PC-9 (cell line): Measurements from ENCODE around the gene IQCH. TPM values are rescaled to one million over a fixed set of nuclear protein-coding genes. Genes with fewer than 3 reads are reported as not detected.

ENCODE experiments used
- BruUV-seq: library from RNA; stranded (reverse); fragments of 400-500 nt; replicated peaks from 2 replicates; lab custom pipeline; 2021; lab: Mats Ljungman, UMichigan
- CTCF ChIA-PET: fragments of 300-600 bp; sonication (Branson Sonifier 250); formaldehyde crosslinking; loops from one replicate; lab custom pipeline; 2022; ENCODE audit warnings: antibody characterized with exemption; lab: Charles Lee
- POLR2A ChIA-PET: fragments of 300-600 bp; sonication (Branson Sonifier 250); formaldehyde crosslinking; loops from one replicate; lab custom pipeline; 2022; ENCODE audit warnings: antibody characterized with exemption; ENCODE audit not compliant: unreplicated experiment; lab: Charles Lee
- DNase-seq, 2 experiments: peaks; one replicate each; pipeline versions ENCODE4 v3.0.0 to v3.0.0-alpha.2; 2015 to 2022; ENCODE audit warnings: mixed read lengths in 1 of 2
- H2AFZ ChIP-seq: fragments of 200-600 bp; sonication (generic); 2 replicates; pipeline ENCODE4 v1.8.1; 2017; ENCODE audit warnings: antibody characterized with exemption
- H3F3A ChIP-seq: fragments of 200-600 bp; sonication (generic); 2 replicates; pipeline ENCODE4 v1.8.1; 2017; ENCODE audit warnings: antibody characterized with exemption, mild to moderate bottlenecking, low read depth; ENCODE audit not compliant: insufficient read depth
- H3K27ac ChIP-seq: fragments of 200-600 bp; sonication (generic); 2 replicates; pipeline ENCODE4 v1.6.1; 2016; ENCODE audit warnings: mixed run types
- H3K27me3 ChIP-seq: fragments of 200-600 bp; sonication (generic); 2 replicates; pipeline ENCODE4 v1.6.1; 2016; ENCODE audit warnings: low read depth, mixed run types; ENCODE audit not compliant: insufficient read depth
- H3K36me3 ChIP-seq: fragments of 200-600 bp; sonication (generic); 2 replicates; pipeline ENCODE4 v1.6.1; 2016; ENCODE audit warnings: low read depth, mixed run types
- H3K4me1 ChIP-seq: fragments of 200-600 bp; sonication (generic); replicated peaks from 2 replicates; pipeline ENCODE4 v1.6.1; 2016; ENCODE audit warnings: mixed run types; ENCODE audit not compliant: insufficient read depth
- H3K4me2 ChIP-seq: fragments of 200-600 bp; sonication (generic); 2 replicates; pipeline ENCODE4 v1.6.1; 2017; ENCODE audit warnings: mixed run types
- H3K4me3 ChIP-seq: fragments of 200-600 bp; sonication (generic); 2 replicates; pipeline ENCODE4 v1.6.1; 2016; ENCODE audit warnings: mixed run types
- H3K79me2 ChIP-seq: fragments of 200-600 bp; sonication (generic); 2 replicates; pipeline ENCODE4 v1.6.1; 2017; ENCODE audit warnings: low read depth, mixed run types
- H3K9me2 ChIP-seq: fragments of 200-600 bp; sonication (generic); 2 replicates; pipeline ENCODE4 v1.8.1; 2017; ENCODE audit warnings: mild to moderate bottlenecking; ENCODE audit not compliant: insufficient read depth
- H3K9me3 ChIP-seq: fragments of 200-600 bp; sonication (generic); 2 replicates; pipeline ENCODE4 v1.8.1; 2016; ENCODE audit warnings: low read depth; ENCODE audit not compliant: insufficient read depth
- H4K20me1 ChIP-seq: fragments of 200-600 bp; sonication (generic); 2 replicates; pipeline ENCODE4 v1.8.1; 2017; ENCODE audit not compliant: insufficient read depth
- EZH2 ChIP-seq: fragments of 200-600 bp; sonication (generic); IDR thresholded peaks from 2 replicates; pipeline ENCODE4 v1.8.0; 2017; ENCODE audit warnings: antibody characterized with exemption, low read depth
- intact Hi-C: fragments of 100-400 bp; cut with micrococcal nuclease; formaldehyde crosslinking; loops from one replicate; pipeline ENCODE4 v1.10.0; 2022; ENCODE audit not compliant: unreplicated experiment
- total RNA-seq: library from RNA; stranded (reverse); gene quantifications from 2 replicates; pipeline ENCODE4 v1.2.3, GENCODE V29; 2021
- TF ChIP-seq, protein P1 (sequence below): fragments of 200-600 bp; sonication (generic); conservative IDR thresholded peaks from 2 replicates; pipeline ENCODE4 v1.6.1; 2017; ENCODE audit warnings: mixed run types, antibody characterized with exemption, mild to moderate bottlenecking, moderate library complexity

Gene IQCH
- total RNA-seq, 1 experiment from 2014 or later, result 7.5 TPM

DNA sequence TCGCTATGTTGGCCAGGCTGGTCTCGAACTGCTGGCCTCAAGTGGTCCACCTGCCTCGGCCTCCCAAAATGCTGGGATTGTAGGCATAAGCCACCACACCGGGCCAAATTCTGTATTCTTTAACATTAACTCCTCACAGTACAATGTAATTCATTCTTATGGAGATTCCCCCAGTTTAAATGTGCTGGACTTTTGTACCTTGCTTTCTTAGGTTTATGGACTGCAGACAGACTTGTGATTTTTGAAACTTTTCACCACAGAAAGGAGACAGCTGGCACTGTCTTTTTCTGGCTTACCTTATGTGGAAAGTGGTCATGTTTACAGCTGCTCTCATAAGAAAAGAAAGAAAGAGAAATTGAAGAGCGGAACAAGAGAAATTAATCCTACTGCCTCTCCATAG is 103.8 kb downstream of the IQCH start:
- intact Hi-C loops, result no loop called here
- CTCF ChIA-PET, result no interaction called here
- Histone ChIP-seq H3K9me2 (no peaks in the 10 kb centered on the region), H3K36me3 (no peaks in the 10 kb centered on the region), H3K27ac (no peak overlapping the region), H3K79me2 (no peaks in the 10 kb centered on the region), H3K9me3 (no peaks in the 10 kb centered on the region), H3F3A (no peaks in the 10 kb centered on the region), H3K4me1 (no peaks in the 10 kb centered on the region), H3K4me2 (no peak overlapping the region), H3K27me3 (no peaks in the 10 kb centered on the region), H2AFZ (no peak overlapping the region), H4K20me1 (no peaks in the 10 kb centered on the region), H3K4me3 (no peak overlapping the region)
- TF ChIP-seq, protein P1, sequence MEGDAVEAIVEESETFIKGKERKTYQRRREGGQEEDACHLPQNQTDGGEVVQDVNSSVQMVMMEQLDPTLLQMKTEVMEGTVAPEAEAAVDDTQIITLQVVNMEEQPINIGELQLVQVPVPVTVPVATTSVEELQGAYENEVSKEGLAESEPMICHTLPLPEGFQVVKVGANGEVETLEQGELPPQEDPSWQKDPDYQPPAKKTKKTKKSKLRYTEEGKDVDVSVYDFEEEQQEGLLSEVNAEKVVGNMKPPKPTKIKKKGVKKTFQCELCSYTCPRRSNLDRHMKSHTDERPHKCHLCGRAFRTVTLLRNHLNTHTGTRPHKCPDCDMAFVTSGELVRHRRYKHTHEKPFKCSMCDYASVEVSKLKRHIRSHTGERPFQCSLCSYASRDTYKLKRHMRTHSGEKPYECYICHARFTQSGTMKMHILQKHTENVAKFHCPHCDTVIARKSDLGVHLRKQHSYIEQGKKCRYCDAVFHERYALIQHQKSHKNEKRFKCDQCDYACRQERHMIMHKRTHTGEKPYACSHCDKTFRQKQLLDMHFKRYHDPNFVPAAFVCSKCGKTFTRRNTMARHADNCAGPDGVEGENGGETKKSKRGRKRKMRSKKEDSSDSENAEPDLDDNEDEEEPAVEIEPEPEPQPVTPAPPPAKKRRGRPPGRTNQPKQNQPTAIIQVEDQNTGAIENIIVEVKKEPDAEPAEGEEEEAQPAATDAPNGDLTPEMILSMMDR, result no peak
- no peak for TF ChIP-seq EZH2
- POLR2A ChIA-PET, result no interaction called here
- DNase-seq, result no peak
- BruUV-seq, result no TSS peak

GRCh38 chr15:67358812-67359211 is 104.2 kb downstream of the IQCH start:
- H3K4me1 ChIP-seq, result no peaks in the 10 kb centered on the region
- CTCF ChIA-PET, result no interaction called here
- H3K9me2 ChIP-seq, result no peaks in the 10 kb centered on the region
- no TSS peak for BruUV-seq
- H2AFZ ChIP-seq, result no peak overlapping the region
- H3K9me3 ChIP-seq, result no peaks in the 10 kb centered on the region
- no peak overlapping the region for H3K4me2 ChIP-seq
- H3K79me2 ChIP-seq, result no peaks in the 10 kb centered on the region
- no peak overlapping the region for H3K4me3 ChIP-seq
- H3K36me3 ChIP-seq, result no peaks in the 10 kb centered on the region
- H3K27ac ChIP-seq, result no peak overlapping the region
- intact Hi-C loops, result no loop called here
- no peak for DNase-seq
- H3K27me3 ChIP-seq, result no peaks in the 10 kb centered on the region
- H3F3A ChIP-seq, result no peaks in the 10 kb centered on the region
- POLR2A ChIA-PET, result no interaction called here
- no peak for TF ChIP-seq EZH2
- H4K20me1 ChIP-seq, result no peaks in the 10 kb centered on the region

GRCh38 chr15:67359431-67360079 is 105.0 kb downstream of the IQCH start:
- CTCF ChIA-PET, result no interaction called here
- H3K4me2 ChIP-seq, result no peak overlapping the region
- no TSS peak for BruUV-seq

More at GRCh38 chr15:67359431-67360079, 105.0 kb downstream of the IQCH start:
- no peaks in the 10 kb centered on the region for H3K27me3 ChIP-seq
- H4K20me1 ChIP-seq, result no peaks in the 10 kb centered on the region
- no peak for DNase-seq
- H3K4me3 ChIP-seq, result no peak overlapping the region
- intact Hi-C loops, result no loop called here
- H3K27ac ChIP-seq, result no peak overlapping the region
- TF ChIP-seq, protein P1, result no peak
- TF ChIP-seq EZH2, result no peak
- H2AFZ ChIP-seq, result no peak overlapping the region
- H3K79me2 ChIP-seq, result no peaks in the 10 kb centered on the region
- no peaks in the 10 kb centered on the region for H3K4me1 ChIP-seq
- H3F3A ChIP-seq, result no peaks in the 10 kb centered on the region
- H3K9me3 ChIP-seq, result no peaks in the 10 kb centered on the region
- POLR2A ChIA-PET, result interaction anchor here (0.6 kb wide), 1 partner anchor 30 kb away, joined by 3 read pairs; no protein-coding TSS in a partner anchor
- H3K36me3 ChIP-seq, result no peaks in the 10 kb centered on the region
- no peaks in the 10 kb centered on the region for H3K9me2 ChIP-seq
